ENCODE data around the gene LDAH.

LDAH gene

GRCh38 chr2:20666005-20666303 is 156.9 kb downstream of the LDAH start:
- no peak for DNase-seq

- DNase-seq, result no peak
These were observed 157.5 kb downstream of the LDAH start for GRCh38 chr2:20665243-20666004.

GRCh38 chr2:20664431-20665242 is 158.3 kb downstream of the LDAH start:
- no peak for DNase-seq

- no peak for DNase-seq
These were observed 158.9 kb downstream of the LDAH start for GRCh38 chr2:20664071-20664390.

GRCh38 chr2:20663196-20664070 is 159.5 kb downstream of the LDAH start:
- no peak for DNase-seq

GRCh38 chr2:20662308-20662937 is 160.5 kb downstream of the LDAH start:
- DNase-seq, result no peak

GRCh38 chr2:20661421-20662307 is 161.2 kb downstream of the LDAH start:
- DNase-seq, result peak; percentile 29

- DNase-seq, result no peak
These were observed 162.1 kb downstream of the LDAH start for GRCh38 chr2:20660506-20661420.

GRCh38 chr2:20657522-20658235 is 165.2 kb downstream of the LDAH start:
- DNase-seq, result no peak

GRCh38 chr2:20656561-20656960 is 166.3 kb downstream of the LDAH start:
- no peak for DNase-seq

- DNase-seq, result no peak
These were observed 168.4 kb downstream of the LDAH start for GRCh38 chr2:20654535-20654813.

GRCh38 chr2:20653695-20654534 is 169.0 kb downstream of the LDAH start:
- DNase-seq, result no peak

GRCh38 chr2:20652673-20653575 is 170.0 kb downstream of the LDAH start:
- no peak for DNase-seq

- no peak for DNase-seq
These were observed 170.8 kb downstream of the LDAH start for GRCh38 chr2:20652141-20652540.

GRCh38 chr2:20651731-20652099 is 171.2 kb downstream of the LDAH start:
- no peak for DNase-seq

GRCh38 chr2:20650877-20651730 is 171.8 kb downstream of the LDAH start, which contains the start of gene HS1BP3:
HS1BP3 (minus strand) TSS chr2:20651098; CDS start chr2:20651063, 35 bp downstream.
- peak; percentile 82 for DNase-seq

GRCh38 chr2:20650393-20650876 is 172.5 kb downstream of the LDAH start:
- peak; percentile 4 for DNase-seq

Data from stimulated activated naive CD4-positive, alpha-beta T cell treated with Interleukin-2 at 50 U/mL for 16 hours (primary cell).